Ovary (tissue), 10 donors: ENCODE results near the gene BBX. TPM values are rescaled to one million over a fixed set of nuclear protein-coding genes. Genes with fewer than 3 reads are reported as not detected.
A peak's percentile ranks its signal among the peaks of the same experiment; 100 is the strongest.

Experiments used
- DNase-seq, 5 donors: peaks; one replicate each; pipeline ENCODE4 v3.0.0-alpha.2; 2019 to 2020
- H3K27ac ChIP-seq, 2 donors: fragments of 200-600 bp; one replicate each; pipeline versions ENCODE4 v1.5.1 to v1.8.0; 2019 to 2022
- H3K27me3 ChIP-seq: fragments of 200-600 bp; one replicate; pipeline ENCODE4 v1.8.0; 2022
- H3K36me3 ChIP-seq: fragments of 200-600 bp; sonication (generic); one replicate; pipeline ENCODE4 v1.5.1; 2019
- H3K4me1 ChIP-seq: one replicate; pipeline ENCODE4 v1.8.1; 2013; ENCODE audit warnings: mild to moderate bottlenecking, moderate library complexity; ENCODE audit not compliant: insufficient read depth
- H3K4me3 ChIP-seq: fragments of 200-600 bp; sonication (generic); one replicate; pipeline ENCODE4 v1.5.1; 2017
- H3K9me3 ChIP-seq, 2 donors: fragments of 200-600 bp in 1 of 2; sonication (generic) in 1 of 2; one replicate each; pipeline versions ENCODE4 v1.5.1 to v1.8.1; 2013 to 2019; ENCODE audit warnings: mild to moderate bottlenecking in 1 of 2, moderate library complexity in 1 of 2
- EP300 ChIP-seq: sonication (generic); formaldehyde crosslinking; IDR thresholded peaks from one replicate; pipeline ENCODE4 v1.6.1; 2017; ENCODE audit warnings: antibody characterized with exemption
- POLR2A ChIP-seq: fragments of 450-650 bp; IDR thresholded peaks from one replicate; pipeline ENCODE4 v1.6.1; 2017; ENCODE audit warnings: antibody characterized with exemption, mild to moderate bottlenecking, moderate library complexity
- WGBS, 3 donors: extraction: QIAGEN DNeasy Blood & Tissue Kit in 1 of 3; methylation state at CpG; one replicate each; pipeline versions ENCODE4 v1.1.5 to v1.1.7; 2013 to 2017; 5-methylcytosine and 5-hydroxymethylcytosine counted together
- intact Hi-C, 4 donors: fragments of 100-400 bp; cut with DNase I; formaldehyde crosslinking; loops; one replicate each; pipeline versions ENCODE4 v1.11.0 to v1.15.1; 2022 to 2023
- long read RNA-seq, 3 donors: library from polyadenylated mRNA in 2 of 3; unstranded in 2 of 3; transcript quantifications; one replicate each; pipeline ENCODE4 v2.0.0 and lab custom pipeline, GENCODE V29; 2021 to 2026
- polyA plus RNA-seq, 2 donors: library from polyadenylated mRNA; stranded (reverse); fragments of 200-250 nt in 1 of 2; fragments of 350-450 nt in 1 of 2; fragmentation: Illumina TruSeq in 1 of 2; extraction: RNeasy Lipid Tissue Mini Kit (QIAGEN cat#74804) in 1 of 2; gene quantifications; one replicate each; pipeline ENCODE4 v1.2.3, GENCODE V29; 2013 to 2014
- total RNA-seq, 7 donors: library from RNA; depleted of rRNA in 2 of 7; stranded (reverse); fragments of >200 nt in 2 of 7; fragmentation: NEBNext Ultra II Directional in 3 of 7; extraction: Animal tissue kit (Norgen Biotek cat#: 25700) in 3 of 7; gene quantifications; one replicate each; pipeline versions ENCODE4 v1.1.0 to v1.2.4, GENCODE V29; 2016 to 2023
- TF ChIP-seq, protein P1 (sequence below), 3 donors: fragments of 450-650 bp in 2 of 3; fragments of 200-600 bp in 1 of 3; IDR thresholded peaks; one replicate each; pipeline versions ENCODE4 v1.5.1 to v1.8.0; 2016 to 2022; ENCODE audit warnings: antibody characterized with exemption in 3 of 3, mild to moderate bottlenecking in 1 of 3
- donor health status: DM: no; HTN: no; CAD: no; lungs with moderate emphysema.
- donor health status: DM: no; HTN: no; CAD: no.
- donor health status: Bipolar disorder and iron deficiency.
- donor health status: DM: yes; HTN: yes; CAD: no.
- donor health status: DM: no; HTN: no; CAD: no.
- donor health status: DM: yes; HTN: yes; CAD: no.

Gene BBX
- total RNA-seq (100 to 1,000 TPM in 2 of 7 donors, 10 to 100 TPM in 5; 61.8 to 114 (median 95.9) TPM), polyA plus RNA-seq (10 to 100 TPM; 15.8 to 41.0 TPM)
- long read RNA-seq, donor 1, full-length matches to known transcripts = 1 of 282 reads
- long read RNA-seq, donor 1, partial matches to known transcripts = 229 of 282 reads
- long read RNA-seq, donor 1, other reads (novel, unspliced or antisense) = 52 of 282 reads
- long read RNA-seq, donor 2, full-length matches to known transcripts = 2 of 110 reads
- long read RNA-seq, donor 2, partial matches to known transcripts = 108 of 110 reads
- long read RNA-seq, donor 2, other reads (novel, unspliced or antisense) = 0 of 110 reads
- long read RNA-seq, donor 3, full-length matches to known transcripts = 8 of 33 reads
- long read RNA-seq, donor 3, partial matches to known transcripts = 12 of 33 reads
- long read RNA-seq, donor 3, other reads (novel, unspliced or antisense) = 13 of 33 reads

DNA sequence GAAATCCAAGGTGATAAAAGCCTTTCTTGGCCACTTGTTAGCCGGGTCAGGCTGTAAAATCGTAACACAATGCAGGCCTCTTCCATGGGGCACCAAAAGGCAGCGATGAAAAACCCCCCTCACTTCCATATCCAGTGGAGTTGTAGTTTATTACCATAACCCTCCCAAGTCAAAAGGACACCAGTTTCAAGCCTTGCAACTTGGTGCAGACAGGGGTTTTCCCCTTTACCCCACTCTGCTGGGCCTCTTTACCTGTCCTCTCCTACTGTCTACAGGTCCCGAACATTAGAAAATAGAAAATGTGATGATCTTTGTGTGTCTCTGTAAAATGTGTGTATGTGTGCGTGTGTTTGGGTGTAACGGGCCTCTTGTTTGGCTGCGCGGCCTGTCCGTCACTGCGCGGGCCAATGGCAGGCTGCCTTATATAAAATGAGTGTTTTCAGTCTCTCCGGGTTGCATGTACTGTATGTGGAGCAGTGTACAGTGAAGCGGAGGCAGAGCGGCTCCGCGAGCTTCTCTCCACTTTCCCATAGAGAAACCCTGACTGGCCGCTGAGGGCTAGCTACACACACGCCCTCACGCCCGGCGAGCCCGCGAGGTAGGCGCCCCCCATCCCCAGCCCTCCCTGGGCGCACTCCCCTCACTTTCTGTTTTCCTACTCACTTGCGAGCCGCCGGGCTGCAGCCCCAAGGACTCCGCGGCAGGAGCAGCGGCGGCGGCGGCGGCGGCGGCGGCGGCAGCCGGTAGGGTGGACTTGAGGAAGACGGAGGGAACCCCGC, at the start of gene BBX:
Gene BBX (plus strand): TSS at position 453 of the 779 bp plus-strand sequence. CDS start 187,499 bp downstream, outside the sequence.
- H3K4me1 ChIP-seq = peaks cover 4% of the 10 kb centered on the region
- no peaks in the 10 kb centered on the region for H3K36me3 ChIP-seq
- H3K27me3 ChIP-seq = no peaks in the 10 kb centered on the region
- H3K4me3 ChIP-seq = peak within 1 kb of the TSS; percentile 61
- DNase-seq = peak; percentile 88 to 98 (median 94)
- TF ChIP-seq, protein P1, sequence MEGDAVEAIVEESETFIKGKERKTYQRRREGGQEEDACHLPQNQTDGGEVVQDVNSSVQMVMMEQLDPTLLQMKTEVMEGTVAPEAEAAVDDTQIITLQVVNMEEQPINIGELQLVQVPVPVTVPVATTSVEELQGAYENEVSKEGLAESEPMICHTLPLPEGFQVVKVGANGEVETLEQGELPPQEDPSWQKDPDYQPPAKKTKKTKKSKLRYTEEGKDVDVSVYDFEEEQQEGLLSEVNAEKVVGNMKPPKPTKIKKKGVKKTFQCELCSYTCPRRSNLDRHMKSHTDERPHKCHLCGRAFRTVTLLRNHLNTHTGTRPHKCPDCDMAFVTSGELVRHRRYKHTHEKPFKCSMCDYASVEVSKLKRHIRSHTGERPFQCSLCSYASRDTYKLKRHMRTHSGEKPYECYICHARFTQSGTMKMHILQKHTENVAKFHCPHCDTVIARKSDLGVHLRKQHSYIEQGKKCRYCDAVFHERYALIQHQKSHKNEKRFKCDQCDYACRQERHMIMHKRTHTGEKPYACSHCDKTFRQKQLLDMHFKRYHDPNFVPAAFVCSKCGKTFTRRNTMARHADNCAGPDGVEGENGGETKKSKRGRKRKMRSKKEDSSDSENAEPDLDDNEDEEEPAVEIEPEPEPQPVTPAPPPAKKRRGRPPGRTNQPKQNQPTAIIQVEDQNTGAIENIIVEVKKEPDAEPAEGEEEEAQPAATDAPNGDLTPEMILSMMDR (IDR thresholded peaks at IDR 0.05) = no peak
- TF ChIP-seq POLR2A = peak; percentile 50
- intact Hi-C loops = loop anchor here in 3 of 4 donors (5.0 to 10.0 kb wide), 5 partner anchors 88 to 278 kb away; no protein-coding TSS in a partner anchor
- peak within 1 kb of the TSS; percentile 90 to 96 for H3K27ac ChIP-seq
- WGBS, 3 donors = 1% methylated on average over 38 to 42 of the region's 42 CpGs
- H3K9me3 ChIP-seq = no peaks in the 10 kb centered on the region

GRCh38 chr3:107476462-107476861, 46.3 kb upstream of the BBX start:
- DNase-seq = no peak
- no peaks in the 10 kb centered on the region for H3K9me3 ChIP-seq
- no peaks in the 10 kb centered on the region for H3K36me3 ChIP-seq
- no peak overlapping the region for H3K27ac ChIP-seq
- intact Hi-C loops = no loop called here
- H3K4me1 ChIP-seq = no peaks in the 10 kb centered on the region
- no peaks in the 10 kb centered on the region for H3K27me3 ChIP-seq
- H3K4me3 ChIP-seq = no peak overlapping the region
- TF ChIP-seq POLR2A = no peak
- TF ChIP-seq EP300 = no peak
- TF ChIP-seq, protein P1 (IDR thresholded peaks at IDR 0.05) = no peak

DNA sequence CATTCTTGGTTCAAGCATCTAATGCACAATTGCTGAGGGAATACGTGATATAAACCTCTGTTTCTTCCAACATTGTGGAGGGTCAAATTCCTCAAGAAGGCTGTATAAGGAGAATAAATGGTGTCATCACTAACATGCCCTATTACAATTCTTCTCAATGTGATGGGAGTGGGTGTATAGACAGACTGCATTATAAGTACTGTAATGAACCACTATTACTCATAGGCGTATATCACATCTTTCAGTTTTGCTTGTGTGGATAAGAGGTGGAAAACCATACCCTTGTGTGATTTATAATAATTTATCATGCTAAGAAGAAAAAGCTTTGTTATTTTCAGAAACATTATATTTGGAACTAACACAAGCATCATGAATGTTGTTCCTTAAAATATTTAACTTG, 35.3 kb upstream of the BBX start:
- H3K27me3 ChIP-seq = no peaks in the 10 kb centered on the region
- WGBS, 3 donors = 93 to 97% (median 94%) methylated on average over 2 of the region's 2 CpGs
- no peaks in the 10 kb centered on the region for H3K9me3 ChIP-seq
- intact Hi-C loops = no loop called here
- no peak overlapping the region for H3K27ac ChIP-seq
- no peaks in the 10 kb centered on the region for H3K36me3 ChIP-seq
- H3K4me1 ChIP-seq = no peaks in the 10 kb centered on the region
- DNase-seq = no peak
- H3K4me3 ChIP-seq = no peak overlapping the region
- TF ChIP-seq EP300 (no peak), POLR2A (no peak)
- TF ChIP-seq, protein P1 (IDR thresholded peaks at IDR 0.05) = no peak

DNA sequence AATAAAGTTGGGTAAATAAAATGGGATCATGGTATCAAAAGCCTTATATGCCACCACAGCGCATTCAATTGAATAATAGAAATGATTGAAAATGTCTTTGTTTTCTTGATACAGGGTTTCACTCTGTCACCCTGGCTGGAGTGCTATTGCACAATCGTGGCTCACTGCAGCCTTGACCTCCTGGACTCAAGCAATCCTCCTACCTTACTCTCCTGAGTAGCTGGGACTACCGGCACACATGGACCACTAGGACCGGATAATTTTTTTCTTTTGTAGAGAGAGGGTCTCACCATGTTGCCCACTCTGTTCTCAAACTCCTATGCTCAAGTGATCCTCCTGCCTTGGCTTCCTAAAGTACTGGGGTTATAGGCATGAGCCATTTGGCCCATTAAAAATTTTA, 33.8 kb upstream of the BBX start:
- TF ChIP-seq EP300 (no peak), POLR2A (no peak)
- TF ChIP-seq, protein P1 (IDR thresholded peaks at IDR 0.05) = no peak

More for the DNA sequence above, 33.8 kb upstream of the BBX start:
- WGBS, 3 donors = 68 to 80% (median 71%) methylated on average over 4 of the region's 4 CpGs
- Histone ChIP-seq H3K27me3 (no peaks in the 10 kb centered on the region), H3K36me3 (no peaks in the 10 kb centered on the region), H3K4me3 (no peak overlapping the region), H3K27ac (no peak overlapping the region), H3K9me3 (no peaks in the 10 kb centered on the region), H3K4me1 (no peaks in the 10 kb centered on the region)
- intact Hi-C loops = no loop called here
- DNase-seq = no peak
